ENCODE data around the gene NME5.

GRCh38 chr5:138096997-138097828, 42.0 kb downstream of the NME5 start:
- TF ChIP-seq POLR2A (IDR thresholded peaks at IDR 0.05; ENCODE audit: borderline replicate concordance, extremely low read depth, insufficient read depth, insufficient read length) (no peak), SP1 (IDR thresholded peaks at IDR 0.05; ENCODE audit: low read depth) (no peak), CTCF (IDR thresholded peaks at IDR 0.05 in 2 of 3, conservative IDR thresholded peaks at IDR 0.05 in 1 of 3; ENCODE audit: borderline replicate concordance in 1 of 3, insufficient read depth in 1 of 3, low read depth in 2 of 3, low read length in 2 of 3) (no peak), CEBPB (IDR thresholded peaks at IDR 0.05; ENCODE audit: low read depth) (no peak), EZH2 (IDR thresholded peaks at IDR 0.05) (no peak), POLR2AphosphoS5 (IDR thresholded peaks at IDR 0.05; ENCODE audit: low read depth, low read length) (no peak), REST (IDR thresholded peaks at IDR 0.05; ENCODE audit: low read depth) (no peak), FOSL1 (IDR thresholded peaks at IDR 0.05; ENCODE audit: low read depth) (no peak)

All from HCT116 (cell line).